ENCODE measurements around the gene TRIM43.
"Not testable (repeated sequence)": the region's sequence is repeated elsewhere in the genome, so short reads cannot be mapped to it uniquely, and the experiment has no call there.

TRIM43 gene

GRCh38 chr2:95591701-95592100 is at the start of gene TRIM43:
TSS of gene TRIM43 (plus strand) at chr2:95592001. CDS start at chr2:95594024, 2,023 bp downstream.
- H3K27ac ChIP-seq; H3K4me3 ChIP-seq; intact Hi-C loops (cut with DNase I; ENCODE audit: low total_unique reads); H3K9me3 ChIP-seq; H3K4me1 ChIP-seq; H3K36me3 ChIP-seq; H3K27me3 ChIP-seq; DNase-seq: not testable (repeated sequence)

- H3K36me3 ChIP-seq: no peaks in the 10 kb centered on the region
- no peak overlapping the region for H3K4me3 ChIP-seq
- no peaks in the 10 kb centered on the region for H3K4me1 ChIP-seq
- no peak for TF ChIP-seq CTCF (IDR thresholded peaks at IDR 0.05)
- H3K27ac ChIP-seq: no peak overlapping the region
- DNase-seq: no peak
- H3K27me3 ChIP-seq: peaks cover 0 to 4% of the 10 kb centered on the region in 2 donors
- no peaks in the 10 kb centered on the region for H3K9me3 ChIP-seq
- intact Hi-C loops (cut with DNase I; ENCODE audit: low total_unique reads): no loop called here
Observed at GRCh38 chr2:95551055-95551568, 40.7 kb upstream of the TRIM43 start.

- Histone ChIP-seq H3K27me3 (peaks cover 0 to 4% of the 10 kb centered on the region in 2 donors), H3K4me1 (no peaks in the 10 kb centered on the region), H3K4me3 (no peak overlapping the region), H3K9me3 (no peaks in the 10 kb centered on the region), H3K27ac (no peak overlapping the region), H3K36me3 (no peaks in the 10 kb centered on the region)
- intact Hi-C loops (cut with DNase I; ENCODE audit: low total_unique reads): no loop called here
- peak in 1 of 2 donors; percentile 52 for DNase-seq
- no peak for TF ChIP-seq CTCF (IDR thresholded peaks at IDR 0.05)
Observed at GRCh38 chr2:95552911-95553310, 38.9 kb upstream of the TRIM43 start.

- DNase-seq: no peak
- intact Hi-C loops (cut with DNase I; ENCODE audit: low total_unique reads): no loop called here
- H3K9me3 ChIP-seq: no peaks in the 10 kb centered on the region
- no peak overlapping the region for H3K27ac ChIP-seq
- no peaks in the 10 kb centered on the region for H3K4me1 ChIP-seq
- H3K36me3 ChIP-seq: no peaks in the 10 kb centered on the region
- no peak overlapping the region for H3K4me3 ChIP-seq
- TF ChIP-seq CTCF (IDR thresholded peaks at IDR 0.05): no peak
- H3K27me3 ChIP-seq: peaks cover 0 to 14% of the 10 kb centered on the region in 2 donors
Observed at GRCh38 chr2:95569170-95569569, 22.6 kb upstream of the TRIM43 start.

- H3K36me3 ChIP-seq: no peaks in the 10 kb centered on the region
Observed at GRCh38 chr2:95573866-95574265, 17.9 kb upstream of the TRIM43 start.

GRCh38 chr2:95574506-95574905 is 17.3 kb upstream of the TRIM43 start:
- H3K4me3 ChIP-seq: no peak overlapping the region
- intact Hi-C loops (cut with DNase I; ENCODE audit: low total_unique reads): no loop called here
- H3K36me3 ChIP-seq: no peaks in the 10 kb centered on the region
- no peaks in the 10 kb centered on the region for H3K4me1 ChIP-seq
- no peak for DNase-seq
- no peak overlapping the region for H3K27ac ChIP-seq
- peaks cover 0 to 6% of the 10 kb centered on the region in 2 donors for H3K27me3 ChIP-seq
- no peaks in the 10 kb centered on the region for H3K9me3 ChIP-seq
- TF ChIP-seq CTCF (IDR thresholded peaks at IDR 0.05): no peak

More at GRCh38 chr2:95573866-95574265, 17.9 kb upstream of the TRIM43 start:
- no peaks in the 10 kb centered on the region for H3K4me1 ChIP-seq
- TF ChIP-seq CTCF (IDR thresholded peaks at IDR 0.05): no peak
- no peaks in the 10 kb centered on the region for H3K9me3 ChIP-seq
- H3K27me3 ChIP-seq: peaks cover 0 to 8% of the 10 kb centered on the region in 2 donors
- H3K4me3 ChIP-seq: no peak overlapping the region
- H3K27ac ChIP-seq: no peak overlapping the region
- no peak for DNase-seq
- intact Hi-C loops (cut with DNase I; ENCODE audit: low total_unique reads): no loop called here

All from tibial artery (tissue), 4 donors.